ENCODE measurements around the gene SLC38A10.

- TF ChIP-seq CTCF (conservative IDR thresholded peaks at IDR 0.05; ENCODE audit: low read length), result no peak
- TF ChIP-seq EZH2phosphoT487 (IDR thresholded peaks at IDR 0.05; ENCODE audit: borderline replicate concordance, low read depth, low read length), result no peak
Measured at GRCh38 chr17:81287152-81287551, 8.0 kb downstream of the SLC38A10 start.

All from OCI-LY7 (cell line).